ENCODE data around the gene FYTTD1.

GRCh38 chr3:197829397-197830045, 79.8 kb downstream of the FYTTD1 start:
- TF ChIP-seq POLR2A (IDR thresholded peaks at IDR 0.05; ENCODE audit: low read depth) (no peak), CTCF (IDR thresholded peaks at IDR 0.05) (no peak)
